22Rv1 (cell line): ENCODE data around the gene KRT34.

Source experiments
- H3K27ac ChIP-seq: fragments of 450-650 bp; 2 replicates; pipeline ENCODE4 v1.5.1; 2017
- ZFX ChIP-seq: fragments of 450-650 bp; IDR thresholded peaks from 2 replicates; pipeline ENCODE4 v1.6.1; 2017; ENCODE audit warnings: antibody characterized with exemption, borderline replicate concordance
- TF ChIP-seq, protein P1 (sequence below): fragments of 450-650 bp; IDR thresholded peaks from 2 replicates; pipeline ENCODE4 v1.5.1; 2017; ENCODE audit warnings: mild to moderate bottlenecking

The KRT34 gene

DNA sequence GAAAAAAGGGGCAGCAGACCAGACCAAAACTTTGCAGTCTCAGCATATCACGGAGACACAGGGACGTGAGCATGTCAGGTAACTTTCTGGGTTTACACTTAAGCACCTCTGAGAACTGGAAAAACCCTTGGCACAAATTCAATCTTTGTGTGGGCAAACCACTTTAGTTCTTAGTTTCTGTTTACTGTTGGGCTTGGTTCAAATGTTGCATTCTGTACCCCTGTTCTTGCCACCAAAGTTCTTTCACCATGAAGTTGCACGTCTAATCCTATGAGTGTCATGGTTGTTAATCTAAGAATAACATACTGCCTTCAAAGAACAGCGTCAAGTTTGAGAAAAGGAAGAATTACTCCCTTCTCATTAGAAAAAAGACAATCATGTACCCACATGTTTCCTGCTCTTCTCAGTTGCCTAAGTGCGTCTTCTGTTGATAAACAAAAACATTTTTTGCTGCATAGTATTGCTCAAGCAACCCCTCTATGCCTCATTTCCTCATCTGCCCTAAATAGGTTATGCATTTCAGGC is 43.1 kb downstream of the KRT34 start:
- H3K27ac ChIP-seq, result no peak overlapping the region

DNA sequence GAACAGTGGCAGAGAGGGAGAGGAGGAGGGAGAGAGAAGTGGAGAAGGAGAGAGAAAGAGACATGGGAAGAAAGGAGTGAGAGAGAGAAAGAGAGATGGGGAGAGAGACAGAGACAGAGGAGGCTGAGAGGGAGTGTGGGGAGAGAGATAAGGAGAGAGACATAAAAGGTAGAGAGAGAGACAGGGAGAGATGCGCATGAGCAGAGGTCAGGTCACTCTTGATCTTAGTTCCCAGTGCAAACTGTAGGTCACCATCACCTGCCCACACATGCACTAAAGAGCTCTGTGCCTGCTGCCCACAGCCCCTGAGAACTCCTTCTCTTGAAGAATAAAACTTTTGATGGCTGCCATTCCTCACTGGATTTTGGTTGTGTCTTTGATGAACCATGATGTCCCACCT is 46.4 kb downstream of the KRT34 start:
- H3K27ac ChIP-seq, result no peak overlapping the region
- no peak for TF ChIP-seq ZFX
- TF ChIP-seq, protein P1, sequence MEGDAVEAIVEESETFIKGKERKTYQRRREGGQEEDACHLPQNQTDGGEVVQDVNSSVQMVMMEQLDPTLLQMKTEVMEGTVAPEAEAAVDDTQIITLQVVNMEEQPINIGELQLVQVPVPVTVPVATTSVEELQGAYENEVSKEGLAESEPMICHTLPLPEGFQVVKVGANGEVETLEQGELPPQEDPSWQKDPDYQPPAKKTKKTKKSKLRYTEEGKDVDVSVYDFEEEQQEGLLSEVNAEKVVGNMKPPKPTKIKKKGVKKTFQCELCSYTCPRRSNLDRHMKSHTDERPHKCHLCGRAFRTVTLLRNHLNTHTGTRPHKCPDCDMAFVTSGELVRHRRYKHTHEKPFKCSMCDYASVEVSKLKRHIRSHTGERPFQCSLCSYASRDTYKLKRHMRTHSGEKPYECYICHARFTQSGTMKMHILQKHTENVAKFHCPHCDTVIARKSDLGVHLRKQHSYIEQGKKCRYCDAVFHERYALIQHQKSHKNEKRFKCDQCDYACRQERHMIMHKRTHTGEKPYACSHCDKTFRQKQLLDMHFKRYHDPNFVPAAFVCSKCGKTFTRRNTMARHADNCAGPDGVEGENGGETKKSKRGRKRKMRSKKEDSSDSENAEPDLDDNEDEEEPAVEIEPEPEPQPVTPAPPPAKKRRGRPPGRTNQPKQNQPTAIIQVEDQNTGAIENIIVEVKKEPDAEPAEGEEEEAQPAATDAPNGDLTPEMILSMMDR, result no peak

More for the DNA sequence above, 43.1 kb downstream of the KRT34 start:
- TF ChIP-seq, protein P1, result no peak
- no peak for TF ChIP-seq ZFX

DNA sequence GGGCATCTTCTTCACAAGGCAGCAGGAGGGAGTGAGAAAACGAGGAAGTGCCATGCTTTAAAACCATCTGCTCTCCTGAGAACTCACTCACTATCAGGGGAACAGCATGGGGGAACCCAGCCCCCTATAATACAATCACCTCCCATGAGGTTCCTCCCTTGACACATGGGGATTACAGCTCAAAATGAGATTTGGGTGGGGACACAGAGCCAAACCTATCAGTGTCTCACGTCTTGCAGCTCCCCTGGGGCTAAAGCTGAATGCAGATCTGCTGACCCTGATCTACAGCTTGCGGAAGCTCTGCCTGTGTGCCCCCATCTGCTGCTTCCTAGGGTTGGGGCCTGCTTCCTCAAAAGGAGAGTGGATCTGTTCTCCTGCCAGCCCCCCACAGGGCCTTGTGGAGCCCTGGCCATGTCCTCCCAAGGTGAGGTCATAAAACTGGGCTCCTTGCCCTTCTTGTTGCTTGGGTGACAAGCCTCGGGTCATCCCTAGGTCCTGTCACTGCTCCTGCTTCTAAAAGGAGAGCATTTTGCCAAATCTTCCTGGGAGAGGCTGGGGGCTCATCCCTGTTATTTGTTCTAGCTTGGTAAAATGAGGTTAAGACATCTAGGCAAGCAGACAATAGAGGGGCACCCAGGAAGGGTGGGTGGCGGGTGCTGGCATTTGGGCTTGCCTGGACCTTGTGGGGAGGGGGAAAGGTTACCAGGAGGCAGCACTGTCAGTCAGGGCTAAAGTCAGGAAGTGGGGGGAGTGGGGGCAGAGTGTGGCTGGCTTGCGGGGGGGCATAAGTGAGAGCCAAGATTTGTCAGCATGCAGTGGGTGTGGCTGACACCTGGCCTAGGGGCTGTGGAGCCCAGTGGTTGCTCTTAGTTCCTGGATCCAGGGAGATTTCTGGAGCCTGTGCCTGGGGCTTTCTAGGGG is 47.5 kb downstream of the KRT34 start:
- H3K27ac ChIP-seq, result no peak overlapping the region
- no peak for TF ChIP-seq ZFX
- TF ChIP-seq, protein P1, result no peak

DNA sequence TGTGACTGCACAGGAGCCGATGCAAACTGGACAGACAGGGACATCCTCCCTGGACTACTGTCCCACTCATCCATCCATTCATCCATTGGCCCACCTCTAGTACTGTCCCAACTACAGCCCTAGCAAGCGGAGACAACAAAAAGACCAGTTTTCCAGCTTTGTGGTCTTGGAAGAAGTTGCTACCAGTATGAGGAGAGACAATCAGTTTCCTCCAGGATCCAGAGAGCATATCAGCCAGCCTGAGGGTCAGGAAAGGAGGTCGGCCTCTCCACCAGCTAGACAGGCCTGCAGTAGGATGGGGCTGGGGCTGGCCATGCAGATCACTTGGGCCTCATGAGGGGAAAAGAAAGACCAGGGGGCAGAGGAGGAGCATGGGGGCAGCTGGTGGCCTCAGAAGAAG is 48.3 kb downstream of the KRT34 start:
- no peak for TF ChIP-seq ZFX
- TF ChIP-seq, protein P1, result no peak
- H3K27ac ChIP-seq, result no peak overlapping the region

DNA sequence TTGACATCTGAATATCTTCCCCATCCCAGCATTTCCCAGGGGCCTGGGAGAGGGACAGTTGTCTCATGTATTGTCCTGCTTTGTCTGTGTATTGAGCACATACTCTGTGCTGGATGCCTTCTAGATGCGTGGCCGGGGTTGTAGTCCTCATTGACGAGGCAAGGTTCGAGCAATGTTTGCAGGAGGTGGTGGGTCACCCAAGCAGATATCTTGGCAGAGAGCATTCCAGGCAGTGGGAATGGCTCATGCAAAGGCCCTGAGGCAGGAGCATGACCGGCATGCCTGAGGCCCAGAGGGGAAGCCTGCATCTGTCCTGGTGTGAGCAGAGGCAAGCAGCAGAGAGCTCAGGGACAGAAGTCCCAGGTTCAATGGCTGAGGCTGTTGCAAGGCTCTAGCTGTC is 49.0 kb downstream of the KRT34 start:
- no peak overlapping the region for H3K27ac ChIP-seq
- TF ChIP-seq, protein P1, result no peak
- TF ChIP-seq ZFX, result no peak

DNA sequence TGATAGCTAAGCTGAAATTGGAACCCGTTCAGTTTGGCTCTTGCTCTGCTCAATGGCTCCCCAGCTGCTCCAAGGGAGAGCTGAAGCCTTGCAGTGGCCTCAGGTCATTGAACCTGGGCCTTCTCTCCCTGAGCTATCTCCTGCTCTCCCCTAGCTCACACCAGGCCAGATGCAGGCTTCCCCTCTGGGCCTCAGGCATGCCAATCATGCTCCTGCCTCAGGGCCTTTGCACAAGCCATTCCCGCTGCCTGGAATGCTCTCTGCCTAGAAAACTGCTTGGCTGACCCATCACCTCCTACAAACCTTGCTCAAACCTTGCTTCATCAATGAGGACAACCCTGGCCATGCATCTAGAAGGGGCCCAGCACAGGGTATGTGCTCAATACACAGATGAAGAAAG is 49.9 kb downstream of the KRT34 start:
- TF ChIP-seq, protein P1, result no peak
- no peak for TF ChIP-seq ZFX
- H3K27ac ChIP-seq, result no peak overlapping the region

DNA sequence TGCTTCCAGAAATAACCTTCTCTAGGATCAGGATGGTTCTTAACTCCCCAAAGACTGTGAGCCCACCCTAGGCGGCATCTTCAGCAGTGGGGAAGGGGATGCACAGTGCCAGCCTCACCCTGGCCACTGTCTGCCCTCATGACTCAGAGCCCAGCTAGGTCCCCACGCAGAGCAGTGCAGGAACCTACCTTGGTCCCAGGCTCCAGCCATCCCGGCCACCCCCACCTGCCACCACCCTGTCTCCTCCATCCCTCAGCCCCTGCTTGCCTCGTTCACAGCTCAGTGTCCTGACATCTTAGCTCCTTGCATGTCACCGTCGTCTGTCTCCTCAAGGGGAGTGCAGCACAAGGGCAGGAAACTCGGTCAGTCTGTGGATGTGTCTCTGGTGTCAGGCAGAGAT is 50.5 kb downstream of the KRT34 start:
- no peak for TF ChIP-seq ZFX
- TF ChIP-seq, protein P1, result no peak
- H3K27ac ChIP-seq, result no peak overlapping the region
